ENCODE data around the gene KRTAP9-6.

GRCh38 chr17:41284043-41284442, 18.9 kb downstream of the KRTAP9-6 start:
- TF ChIP-seq CTCF (IDR thresholded peaks at IDR 0.05) (no peak), POLR2A (IDR thresholded peaks at IDR 0.05) (no peak)

Data from thyroid gland (tissue), 4 donors.